AG08396 (cell line): ENCODE measurements around the gene MLLT1.

Experiments
- DNase-seq: peaks from one replicate; pipeline ENCODE4 v3.0.0; 2012; ENCODE audit warnings: low spot score, mixed read lengths

The MLLT1 gene

GRCh38 chr19:6209680-6210079 is 70.1 kb downstream of the MLLT1 start:
- no peak for DNase-seq

DNA sequence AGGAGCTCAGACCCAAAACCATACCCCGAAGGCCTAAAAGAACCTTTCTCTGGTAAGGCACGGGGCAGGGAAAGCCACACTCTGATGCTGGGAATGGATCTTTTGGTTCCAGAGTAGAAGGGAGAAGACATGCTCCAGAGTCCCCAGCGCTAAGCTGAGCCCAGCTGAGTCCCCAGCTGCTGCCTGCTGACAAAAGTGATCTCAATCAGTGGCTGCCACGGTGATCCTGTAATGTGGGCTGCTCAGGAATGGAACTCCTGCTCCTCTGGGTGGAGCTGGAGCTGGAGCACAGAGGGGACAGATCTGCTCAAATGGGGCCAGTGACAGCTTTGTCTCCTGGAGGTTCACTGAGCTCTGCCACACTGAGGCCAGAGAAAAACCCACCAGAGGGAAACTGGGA is 70.5 kb downstream of the MLLT1 start:
- DNase-seq, result peak; percentile 7

DNA sequence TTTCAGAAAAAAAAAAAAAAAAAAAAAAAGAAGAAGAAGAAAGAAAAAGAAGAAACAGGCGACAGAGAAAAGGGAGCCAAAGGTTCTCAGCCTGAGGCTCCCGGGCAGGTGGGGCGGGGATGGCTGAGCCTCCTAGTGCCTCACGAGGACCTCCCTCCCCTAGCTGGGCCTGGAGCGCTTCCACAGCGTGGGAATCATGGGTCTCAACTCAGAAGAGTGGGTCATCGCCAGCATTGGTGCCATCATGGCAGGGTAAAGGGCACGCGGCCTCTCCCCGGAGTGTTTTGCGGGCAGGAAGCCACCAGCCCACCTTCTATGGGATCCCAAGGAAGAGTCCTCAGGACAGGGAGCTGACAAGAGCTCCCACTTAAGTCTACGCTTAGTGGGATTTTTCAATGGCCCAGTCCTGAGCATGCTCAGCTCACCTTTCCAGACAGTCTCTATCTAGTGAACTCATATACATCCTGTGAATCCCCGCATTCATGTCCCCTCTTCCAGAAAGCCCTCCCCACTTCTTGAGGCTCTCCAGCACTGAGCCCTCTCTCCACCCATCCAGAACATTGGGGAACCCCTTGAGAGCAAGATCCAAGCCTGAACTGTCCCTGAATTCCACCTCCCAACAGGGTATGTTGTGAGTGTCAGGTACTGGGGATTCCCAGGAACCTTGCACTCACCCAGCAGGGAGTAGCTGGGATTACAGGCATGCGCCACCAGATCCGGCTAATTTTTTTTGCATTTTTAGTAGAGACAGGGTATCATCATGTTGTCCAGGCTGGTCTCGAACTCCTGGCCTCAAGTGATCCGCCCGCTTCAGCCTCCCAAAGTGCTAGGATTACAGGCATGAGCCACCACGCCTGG is 74.7 kb downstream of the MLLT1 start:
- DNase-seq, result no peak

GRCh38 chr19:6204212-6204611 is 75.6 kb downstream of the MLLT1 start:
- peak; percentile 20 for DNase-seq

DNA sequence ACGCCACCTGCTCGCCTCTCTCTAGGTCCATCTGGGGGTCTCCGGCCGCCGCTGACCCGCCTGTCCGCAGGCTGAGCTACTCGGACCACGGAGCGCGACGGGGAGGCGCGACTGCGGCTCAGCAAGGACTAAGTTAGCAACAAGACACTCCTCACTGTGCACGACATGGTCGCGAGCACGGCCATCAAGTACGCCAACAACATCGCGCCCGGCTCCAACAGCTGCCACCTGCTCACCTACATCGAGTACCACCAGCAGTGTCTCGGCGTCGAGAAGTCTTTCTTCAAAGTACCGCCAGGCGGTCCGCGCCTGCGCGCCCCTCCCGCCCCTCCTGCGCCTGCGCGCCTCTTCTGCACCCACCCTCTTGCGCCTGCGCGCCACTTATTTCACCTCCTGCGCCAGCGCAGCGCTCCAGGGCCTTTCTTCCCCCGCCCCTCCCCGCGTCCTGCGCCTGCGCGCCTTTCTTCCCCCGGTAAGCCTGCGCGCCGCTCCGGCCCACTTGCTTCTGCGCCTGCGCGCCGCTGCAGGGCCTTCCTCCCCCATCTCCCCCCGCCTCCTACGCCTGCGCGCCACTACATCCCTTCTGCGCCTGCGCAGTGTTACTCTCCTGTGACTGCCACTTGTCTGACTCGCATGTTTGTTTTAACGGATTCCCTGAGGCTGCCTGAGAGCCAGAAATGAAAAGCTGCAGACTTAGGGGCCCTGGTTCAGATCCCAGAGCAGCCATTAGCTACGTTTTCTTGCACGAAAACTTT is 80.4 kb downstream of the MLLT1 start:
- peak; percentile 100 for DNase-seq

DNA sequence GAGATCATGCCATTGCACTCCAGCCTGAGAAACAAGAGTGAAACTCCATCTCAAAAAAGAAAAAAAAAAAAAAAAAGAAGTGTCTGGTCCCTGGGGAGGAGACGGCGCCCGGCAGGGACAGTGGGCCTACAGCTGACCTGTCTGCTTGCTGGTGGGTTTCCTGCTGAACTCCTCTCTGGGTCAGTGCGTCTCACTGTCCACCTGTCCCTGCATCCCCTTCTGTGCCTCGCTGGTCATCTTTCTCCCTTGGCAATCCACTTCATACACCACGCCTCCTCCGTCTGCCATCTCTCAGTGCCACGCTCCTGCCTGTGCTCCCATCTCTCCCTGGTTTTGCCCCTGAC is 80.9 kb downstream of the MLLT1 start:
- DNase-seq, result no peak

- no peak for DNase-seq
These were observed 83.4 kb downstream of the MLLT1 start for GRCh38 chr19:6196361-6196760.

- no peak for DNase-seq
These were observed 91.0 kb downstream of the MLLT1 start for GRCh38 chr19:6188811-6189210.

DNA sequence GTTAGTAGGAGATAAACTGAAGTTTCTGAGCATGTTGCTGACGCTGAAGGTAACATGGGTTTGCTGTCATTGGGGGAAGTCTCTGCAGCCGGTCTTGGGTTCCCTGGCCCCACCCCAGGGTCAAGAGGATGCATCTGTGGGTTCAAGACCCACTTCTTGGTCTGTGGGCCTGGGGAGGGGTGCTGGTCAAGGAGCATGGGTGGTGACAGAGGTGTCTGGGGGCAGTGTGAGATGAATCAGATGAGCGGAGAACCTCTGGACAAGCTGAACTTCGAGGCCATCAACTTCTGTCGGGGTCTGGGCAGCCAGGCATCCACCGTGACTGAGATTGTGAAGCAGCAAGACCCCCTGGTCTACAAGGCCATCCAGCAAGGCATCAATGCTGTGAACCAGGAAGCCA is 92.4 kb downstream of the MLLT1 start:
- DNase-seq, result no peak

GRCh38 chr19:6185835-6186834 is 93.6 kb downstream of the MLLT1 start:
- no peak for DNase-seq

DNA sequence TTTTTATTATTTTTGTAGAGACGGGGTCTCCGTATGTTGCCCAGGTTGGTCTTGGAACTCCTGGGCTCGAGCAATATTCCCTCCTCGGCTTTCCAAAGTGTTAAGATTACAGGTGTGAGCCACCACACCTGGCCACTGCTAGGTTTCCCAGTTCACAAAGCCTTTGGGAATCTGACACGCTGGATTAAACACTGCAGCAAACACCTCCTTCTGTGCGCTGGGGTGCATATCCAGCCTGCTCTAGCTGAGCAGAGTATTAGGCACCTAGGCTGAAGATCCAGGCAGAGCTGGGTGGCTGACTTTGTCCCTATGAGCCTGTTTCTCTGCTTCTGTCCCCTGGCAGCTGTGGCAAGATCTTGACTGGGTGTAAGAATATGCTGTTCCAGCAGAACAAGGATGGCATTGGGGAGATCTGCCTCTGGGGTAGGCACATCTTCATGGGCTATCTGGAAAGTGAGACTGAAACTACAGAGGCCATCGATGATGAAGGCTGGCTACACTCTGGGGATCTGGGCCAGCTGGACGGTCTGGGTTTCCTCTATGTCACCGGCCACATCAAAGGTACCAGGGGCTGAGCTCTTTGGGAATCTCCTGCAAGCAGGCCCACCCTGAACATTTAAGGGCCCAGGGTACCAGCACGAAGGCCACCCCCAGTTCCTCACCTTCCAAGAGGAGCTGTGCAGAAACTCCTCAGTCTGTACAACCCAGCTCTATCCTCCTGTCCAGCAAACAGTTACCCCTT is 94.5 kb downstream of the MLLT1 start:
- DNase-seq, result no peak

GRCh38 chr19:6181119-6181518 is 98.7 kb downstream of the MLLT1 start:
- DNase-seq, result no peak

DNA sequence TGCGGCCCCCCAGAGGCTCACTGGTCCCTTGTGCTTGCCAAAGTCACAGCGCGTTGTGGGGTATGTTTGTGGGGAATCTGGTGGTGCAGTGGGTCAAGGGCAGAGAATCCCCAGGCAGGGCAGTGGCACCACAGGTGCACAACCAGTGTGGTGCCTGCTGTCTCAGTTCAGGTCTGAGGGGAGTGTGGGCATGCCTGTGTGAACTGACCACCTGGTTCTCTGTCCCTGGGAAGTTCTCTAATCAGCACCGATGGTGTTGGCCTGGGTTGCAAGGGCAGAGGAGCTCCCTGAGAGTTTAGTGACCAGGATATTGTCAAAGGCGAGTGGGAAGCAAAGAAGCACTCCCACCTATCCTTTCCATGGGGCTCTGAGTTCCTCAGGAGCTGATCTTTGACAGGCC is 106.6 kb downstream of the MLLT1 start:
- DNase-seq, result no peak

- DNase-seq, result no peak
These were observed 107.5 kb downstream of the MLLT1 start for GRCh38 chr19:6172074-6172863.

DNA sequence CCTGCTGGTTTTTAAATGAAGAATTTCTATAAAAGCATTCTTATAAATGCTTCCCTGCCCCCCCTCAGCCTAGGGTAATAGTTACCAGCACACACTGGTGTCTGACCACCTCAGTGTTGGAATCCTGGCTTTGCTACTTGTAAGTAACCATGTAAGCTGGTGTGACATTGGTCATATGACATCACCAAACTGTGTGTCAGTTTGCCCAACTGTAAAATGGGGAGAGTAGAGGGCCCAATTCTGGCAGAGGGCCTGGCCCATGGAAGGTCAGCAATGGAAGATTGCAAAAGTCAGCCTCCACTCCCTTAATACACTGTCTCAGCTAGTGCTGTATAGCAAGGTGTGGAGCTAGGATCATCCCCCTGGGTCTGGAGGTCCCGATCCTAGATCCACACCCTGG is 112.7 kb downstream of the MLLT1 start:
- DNase-seq, result no peak

DNA sequence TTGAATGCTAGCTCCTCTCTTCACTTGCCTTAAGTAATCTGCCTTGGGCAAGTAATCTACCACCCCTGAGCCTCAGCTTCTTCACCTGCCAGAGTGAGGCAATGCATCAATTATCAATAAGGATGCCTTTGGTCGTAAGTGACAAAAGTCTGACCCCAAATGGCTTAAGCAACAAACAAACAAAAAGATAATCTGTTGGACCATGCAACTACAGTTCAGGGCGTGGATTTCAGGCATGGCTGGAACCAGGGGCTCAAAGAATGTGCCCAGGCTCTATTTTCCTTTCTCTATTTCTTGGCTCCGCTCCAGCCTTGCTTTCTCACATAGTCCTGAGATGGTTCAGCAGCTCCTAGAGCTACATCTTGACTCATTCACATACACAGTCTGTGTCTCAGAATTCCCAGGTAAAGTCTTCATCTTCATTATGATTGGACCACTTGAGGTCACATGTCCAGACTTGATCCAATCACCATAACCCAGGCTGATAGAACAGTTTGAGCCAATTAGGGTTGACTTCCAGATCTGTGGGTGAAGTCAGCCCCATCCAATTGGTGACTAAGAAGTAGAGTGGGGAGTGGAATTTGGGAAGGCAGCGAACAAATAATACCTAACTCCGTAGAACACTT is 114.8 kb downstream of the MLLT1 start:
- DNase-seq, result no peak

DNA sequence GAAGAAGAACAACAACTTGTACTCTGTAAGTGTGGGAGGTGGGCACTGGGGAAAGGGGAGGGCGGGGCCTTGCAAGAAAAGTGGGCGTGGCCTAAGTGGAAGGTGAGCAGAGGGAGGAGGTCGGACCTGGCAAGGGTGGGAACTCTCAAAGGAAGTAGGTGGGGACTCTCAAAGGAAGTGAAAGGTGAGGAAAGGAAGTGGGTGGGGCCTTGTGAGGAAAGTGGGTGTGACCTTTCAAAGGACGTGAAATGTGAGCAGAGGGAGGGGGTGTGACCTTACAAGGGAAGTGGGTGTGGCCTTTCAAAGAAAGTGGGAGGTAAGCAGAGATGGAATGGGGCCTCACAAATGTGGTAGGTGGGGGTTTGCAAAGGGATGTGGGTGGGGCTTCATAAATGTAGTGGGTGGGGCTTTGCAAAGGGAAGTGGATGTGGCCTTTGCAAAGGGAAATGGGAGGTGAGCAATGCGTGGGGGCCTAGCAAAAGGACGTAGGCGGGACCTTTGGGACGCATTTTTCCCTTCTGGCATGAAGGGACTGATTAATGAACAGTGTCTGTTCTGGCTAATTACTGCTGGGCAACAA is 118.4 kb downstream of the MLLT1 start:
- peak; percentile 12 for DNase-seq
